Bronchial epithelial cell (primary cell): ENCODE results near the gene EYS. TPM values are rescaled to one million over a fixed set of nuclear protein-coding genes. Genes with fewer than 3 reads are reported as not detected.

Source experiments
- DNase-seq: peaks from one replicate; pipeline ENCODE4 v3.0.0-alpha.2; 2010; ENCODE audit warnings: low read depth
- FAIRE-seq: peaks from 2 replicates; lab custom pipeline; 2011; peaks lifted over from hg19 to GRCh38; lab: Jason Lieb, UNC
- H3K27me3 ChIP-seq: 2 replicates; pipeline ENCODE4 v1.5.1; 2011; ENCODE audit warnings: low read length; ENCODE audit not compliant: control insufficient read depth, insufficient read depth
- H3K36me3 ChIP-seq: 2 replicates; pipeline ENCODE4 v1.5.1; 2011; ENCODE audit warnings: low read length; ENCODE audit not compliant: control insufficient read depth, insufficient read depth
- H3K4me3 ChIP-seq: 2 replicates; pipeline ENCODE4 v1.5.1; 2011; ENCODE audit warnings: mild to moderate bottlenecking, low read depth, low read length, control low read depth
- total RNA-seq: library from RNA; depleted of rRNA; stranded (reverse); fragments of >200 nt; gene quantifications from 2 replicates; pipeline ENCODE4 v1.2.1, GENCODE V29; 2014
- TF ChIP-seq, protein P1 (sequence below): IDR thresholded peaks from 2 replicates; pipeline ENCODE4 v1.5.1; 2011; ENCODE audit warnings: mild to moderate bottlenecking, moderate library complexity, low read length, control low read depth, inconsistent platforms; ENCODE audit not compliant: insufficient read depth, severe bottlenecking

EYS gene
- total RNA-seq, 1 donor from 2014 or later: 0.53 TPM

DNA sequence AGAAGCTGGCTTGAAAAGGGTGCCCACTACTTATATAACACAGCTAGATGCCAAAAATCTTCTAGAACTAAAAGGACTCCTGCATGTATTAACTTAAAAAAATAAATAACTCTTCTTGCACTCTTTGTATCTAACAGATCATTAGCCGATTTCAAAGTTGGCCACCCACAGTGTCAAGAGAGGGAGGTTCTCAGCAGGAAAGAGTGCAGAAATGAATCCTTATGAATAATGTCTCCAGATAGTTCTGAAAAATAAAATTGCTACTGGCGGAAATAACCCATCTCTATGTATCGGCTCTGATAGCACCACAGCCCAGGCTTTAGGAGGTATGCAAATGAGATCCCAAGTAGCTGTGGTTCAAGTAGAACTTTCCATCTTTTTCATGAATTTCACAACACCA, 1838.7 kb downstream of the EYS start:
- DNase-seq: no peak

DNA sequence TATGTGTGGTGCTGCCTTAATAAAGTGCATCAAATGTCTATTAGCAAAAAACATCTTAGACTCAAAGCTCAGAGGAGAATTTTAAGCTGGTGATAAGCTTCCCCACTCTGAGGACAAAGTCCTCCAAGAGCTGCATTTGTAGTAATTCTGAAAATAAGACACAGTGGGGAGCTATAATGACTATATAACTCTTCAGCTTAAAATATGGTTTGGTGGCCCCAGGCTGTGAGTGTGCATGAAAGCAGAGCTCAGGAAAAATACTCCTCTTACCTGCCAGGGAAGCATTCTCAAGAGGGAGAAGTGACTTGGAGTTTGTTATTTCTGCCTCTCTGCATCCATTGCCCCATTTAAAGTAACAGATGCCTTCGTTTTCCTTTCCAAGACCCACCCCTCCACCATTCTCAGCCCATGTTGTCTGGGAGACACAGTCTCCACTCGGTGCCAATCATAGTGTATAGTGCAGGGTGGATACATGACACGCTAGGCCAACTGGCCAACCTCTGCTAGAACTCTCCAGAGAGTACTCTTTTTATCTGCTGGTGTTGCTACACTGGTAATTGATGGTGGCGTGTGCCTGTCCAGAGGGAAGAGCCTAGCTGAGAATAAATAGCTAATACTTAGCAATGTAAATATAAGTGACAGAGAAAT, 1842.2 kb downstream of the EYS start:
- DNase-seq: no peak
- no peak for FAIRE-seq
- Histone ChIP-seq H3K36me3 (no peaks in the 10 kb centered on the region), H3K27me3 (no peaks in the 10 kb centered on the region), H3K4me3 (no peak overlapping the region)
- TF ChIP-seq, protein P1, sequence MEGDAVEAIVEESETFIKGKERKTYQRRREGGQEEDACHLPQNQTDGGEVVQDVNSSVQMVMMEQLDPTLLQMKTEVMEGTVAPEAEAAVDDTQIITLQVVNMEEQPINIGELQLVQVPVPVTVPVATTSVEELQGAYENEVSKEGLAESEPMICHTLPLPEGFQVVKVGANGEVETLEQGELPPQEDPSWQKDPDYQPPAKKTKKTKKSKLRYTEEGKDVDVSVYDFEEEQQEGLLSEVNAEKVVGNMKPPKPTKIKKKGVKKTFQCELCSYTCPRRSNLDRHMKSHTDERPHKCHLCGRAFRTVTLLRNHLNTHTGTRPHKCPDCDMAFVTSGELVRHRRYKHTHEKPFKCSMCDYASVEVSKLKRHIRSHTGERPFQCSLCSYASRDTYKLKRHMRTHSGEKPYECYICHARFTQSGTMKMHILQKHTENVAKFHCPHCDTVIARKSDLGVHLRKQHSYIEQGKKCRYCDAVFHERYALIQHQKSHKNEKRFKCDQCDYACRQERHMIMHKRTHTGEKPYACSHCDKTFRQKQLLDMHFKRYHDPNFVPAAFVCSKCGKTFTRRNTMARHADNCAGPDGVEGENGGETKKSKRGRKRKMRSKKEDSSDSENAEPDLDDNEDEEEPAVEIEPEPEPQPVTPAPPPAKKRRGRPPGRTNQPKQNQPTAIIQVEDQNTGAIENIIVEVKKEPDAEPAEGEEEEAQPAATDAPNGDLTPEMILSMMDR: no peak

More for the DNA sequence above, 1838.7 kb downstream of the EYS start:
- TF ChIP-seq, protein P1: no peak
- H3K36me3 ChIP-seq: no peaks in the 10 kb centered on the region
- H3K4me3 ChIP-seq: no peak overlapping the region
- H3K27me3 ChIP-seq: no peaks in the 10 kb centered on the region
- FAIRE-seq: no peak

DNA sequence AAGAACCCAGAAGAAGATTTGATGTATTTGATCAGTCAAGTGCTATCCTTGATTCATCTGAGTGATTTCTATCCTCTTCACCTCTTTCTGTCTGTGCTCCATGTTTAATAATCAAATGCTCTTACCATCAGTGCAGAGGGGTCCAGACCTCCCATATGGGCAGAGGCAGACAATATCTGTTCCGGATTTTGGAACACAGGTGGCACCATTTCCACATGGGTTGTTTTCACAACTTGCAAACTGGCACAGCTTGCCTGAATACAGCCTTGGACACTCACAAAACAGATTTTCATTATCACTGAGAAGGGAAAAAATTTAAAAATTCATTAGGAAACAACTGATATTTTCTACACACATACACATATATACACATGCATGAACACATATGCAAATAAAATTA, 1843.0 kb downstream of the EYS start:
- Histone ChIP-seq H3K27me3 (no peaks in the 10 kb centered on the region), H3K4me3 (no peak overlapping the region), H3K36me3 (no peaks in the 10 kb centered on the region)
- DNase-seq: no peak
- TF ChIP-seq, protein P1: no peak
- FAIRE-seq: no peak

DNA sequence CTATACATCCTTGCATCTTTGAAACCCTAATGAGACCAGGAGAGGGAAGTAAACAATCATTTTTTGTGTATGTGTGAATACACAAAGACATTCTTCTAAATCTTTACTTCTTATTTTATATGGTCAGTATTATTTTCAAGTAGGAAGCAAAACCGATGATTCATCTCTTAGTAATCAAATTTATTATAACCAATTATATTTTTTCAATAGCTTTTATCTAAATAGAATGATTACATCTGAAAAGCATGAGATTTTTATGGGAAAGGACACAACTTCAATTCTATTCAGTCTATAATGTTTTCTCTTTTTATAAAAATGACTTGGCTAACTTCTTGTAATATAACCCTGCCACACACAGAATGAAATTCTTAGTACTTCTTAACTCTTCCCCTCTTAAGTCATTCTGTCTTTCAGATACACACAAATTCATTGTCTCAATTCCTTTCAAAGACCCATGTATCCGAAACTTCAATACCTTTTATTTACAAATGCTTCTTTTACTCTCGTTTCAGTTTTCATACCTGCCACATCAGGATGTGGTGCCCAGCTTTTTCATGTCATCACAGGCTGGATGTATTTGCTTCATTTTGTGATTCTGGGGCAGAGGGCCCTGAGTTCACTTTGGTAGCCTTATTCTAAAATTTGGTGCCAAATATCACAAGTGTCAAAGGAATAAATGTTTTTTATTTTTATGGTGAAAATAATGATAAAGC, 1844.4 kb downstream of the EYS start:
- FAIRE-seq (no peak), DNase-seq (peak; percentile 23)
- Histone ChIP-seq H3K4me3 (no peak overlapping the region), H3K27me3 (no peaks in the 10 kb centered on the region), H3K36me3 (no peaks in the 10 kb centered on the region)
- TF ChIP-seq, protein P1: no peak

DNA sequence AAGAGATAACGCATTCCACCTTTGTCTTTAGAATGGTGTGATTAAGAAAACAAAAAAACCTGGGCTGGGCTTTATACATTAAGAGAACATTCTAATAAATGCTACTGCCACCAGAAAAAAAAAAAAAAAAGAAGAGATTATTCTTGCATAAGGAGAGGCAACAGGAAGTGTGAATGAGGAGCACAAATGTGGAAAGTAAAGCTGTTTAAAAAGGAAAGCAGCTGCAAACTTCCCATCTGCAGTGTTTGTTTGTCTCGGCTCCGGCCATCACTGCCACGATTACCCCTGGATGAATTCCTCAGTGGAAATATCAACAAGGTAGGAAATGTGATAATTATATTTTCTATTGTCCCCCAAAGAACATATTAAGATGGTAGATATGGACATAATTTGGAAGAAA, 1847.5 kb downstream of the EYS start:
- FAIRE-seq (no peak), DNase-seq (no peak)
- no peaks in the 10 kb centered on the region for H3K36me3 ChIP-seq
- H3K4me3 ChIP-seq: no peak overlapping the region
- no peaks in the 10 kb centered on the region for H3K27me3 ChIP-seq
- TF ChIP-seq, protein P1: no peak
